OCI-LY7 (cell line): ENCODE measurements around the gene FAM171A2. TPM values are rescaled to one million over a fixed set of nuclear protein-coding genes. Genes with fewer than 3 reads are reported as not detected.
A peak's percentile ranks its signal among the peaks of the same experiment; 100 is the strongest.
"Not testable (repeated sequence)": the region's sequence is repeated elsewhere in the genome, so short reads cannot be mapped to it uniquely, and the experiment has no call there.

Experiments
- BruUV-seq: library from RNA; stranded (reverse); fragments of 400-500 nt; replicated peaks from 2 replicates; lab custom pipeline; 2021; lab: Mats Ljungman, UMichigan
- CTCF ChIA-PET: fragments of 300-600 bp; sonication (Branson Sonifier 250); formaldehyde crosslinking; loops from one replicate; lab custom pipeline; 2022; ENCODE audit warnings: antibody characterized with exemption; ENCODE audit not compliant: unreplicated experiment; lab: Charles Lee
- POLR2A ChIA-PET: fragments of 300-600 bp; sonication (Branson Sonifier 250); formaldehyde crosslinking; loops from one replicate; lab custom pipeline; 2022; ENCODE audit warnings: antibody characterized with exemption; lab: Charles Lee
- DNase-seq: peaks from one replicate; pipeline ENCODE4 v3.0.0-alpha.2; 2015; ENCODE audit warnings: low spot score
- H2AFZ ChIP-seq: fragments of 200-600 bp; sonication (generic), shearing (Covaris generic); 2 replicates; pipeline ENCODE4 v1.6.1; 2014; ENCODE audit warnings: mild to moderate bottlenecking, antibody characterized with exemption, low read length, moderate library complexity
- H3K27ac ChIP-seq: fragments of 200-600 bp; sonication (generic); 2 replicates; pipeline ENCODE4 v1.5.1; 2014; ENCODE audit warnings: mixed run types, low read depth, mild to moderate bottlenecking, moderate library complexity, low read length, inconsistent platforms; ENCODE audit not compliant: poor library complexity, severe bottlenecking
- H3K36me3 ChIP-seq: fragments of 200-600 bp; sonication (generic); 2 replicates; pipeline ENCODE4 v1.6.1; 2014; ENCODE audit warnings: mild to moderate bottlenecking, antibody characterized with exemption, low read length, moderate library complexity, mixed read lengths; ENCODE audit not compliant: insufficient read depth
- H3K4me1 ChIP-seq: fragments of 200-600 bp; sonication (generic); 2 replicates; pipeline ENCODE4 v1.5.1; 2014; ENCODE audit warnings: mild to moderate bottlenecking, low read length; ENCODE audit not compliant: insufficient read depth, poor library complexity, severe bottlenecking
- H3K4me2 ChIP-seq: fragments of 200-600 bp; sonication (generic); 2 replicates; pipeline ENCODE4 v1.6.1; 2014; ENCODE audit warnings: mild to moderate bottlenecking, low read length
- H3K4me3 ChIP-seq: fragments of 200-600 bp; sonication (generic); 2 replicates; pipeline ENCODE4 v1.5.1; 2014; ENCODE audit warnings: mild to moderate bottlenecking, low read depth, low read length; ENCODE audit not compliant: poor library complexity, severe bottlenecking
- H3K79me2 ChIP-seq: fragments of 200-600 bp; sonication (generic); 2 replicates; pipeline ENCODE4 v1.6.1; 2016; ENCODE audit warnings: low read depth, mild to moderate bottlenecking, low read length, moderate library complexity, mixed read lengths; ENCODE audit not compliant: insufficient read depth
- H3K9me2 ChIP-seq: fragments of 200-600 bp; sonication (generic); 2 replicates; pipeline ENCODE4 v1.6.1; 2016; ENCODE audit warnings: mild to moderate bottlenecking, low read length, mixed read lengths; ENCODE audit not compliant: insufficient read depth
- H3K9me3 ChIP-seq: fragments of 200-600 bp; sonication (generic); 2 replicates; pipeline ENCODE4 v1.6.1; 2014; ENCODE audit warnings: mild to moderate bottlenecking, mixed run types, low read length, mixed read lengths
- H4K20me1 ChIP-seq: fragments of 200-600 bp; sonication (generic); 2 replicates; pipeline ENCODE4 v1.6.1; 2014; ENCODE audit warnings: mild to moderate bottlenecking, antibody characterized with exemption, low read length, moderate library complexity, mixed read lengths; ENCODE audit not compliant: insufficient read depth
- EZH2phosphoT487 ChIP-seq: fragments of 200-600 bp; sonication (generic); IDR thresholded peaks from 2 replicates; pipeline ENCODE4 v1.6.1; 2018; ENCODE audit warnings: low read depth, borderline replicate concordance, mild to moderate bottlenecking, mixed run types, antibody characterized with exemption, low read length, moderate library complexity, mixed read lengths
- intact Hi-C: fragments of 100-400 bp; cut with micrococcal nuclease; formaldehyde crosslinking; loops from one replicate; pipeline ENCODE4 v1.10.0; 2022; ENCODE audit not compliant: unreplicated experiment
- total RNA-seq, 2 experiments: library from RNA; depleted of rRNA in 1 of 2; stranded (reverse); fragments of >200 nt in 1 of 2; shearing (Covaris generic) in 1 of 2; gene quantifications; 2 replicates each; pipeline ENCODE4 v1.2.3, GENCODE V29; 2014 to 2022
- TF ChIP-seq, protein P1 (sequence below): fragments of 200-600 bp; sonication (generic); conservative IDR thresholded peaks from 2 replicates; pipeline ENCODE4 v1.5.1; 2014; ENCODE audit warnings: mild to moderate bottlenecking, antibody characterized with exemption, low read length, moderate library complexity, mixed read lengths

Gene FAM171A2
- total RNA-seq, 2 experiments from 2014 or later, result 3.4 to 4.6 TPM

DNA sequence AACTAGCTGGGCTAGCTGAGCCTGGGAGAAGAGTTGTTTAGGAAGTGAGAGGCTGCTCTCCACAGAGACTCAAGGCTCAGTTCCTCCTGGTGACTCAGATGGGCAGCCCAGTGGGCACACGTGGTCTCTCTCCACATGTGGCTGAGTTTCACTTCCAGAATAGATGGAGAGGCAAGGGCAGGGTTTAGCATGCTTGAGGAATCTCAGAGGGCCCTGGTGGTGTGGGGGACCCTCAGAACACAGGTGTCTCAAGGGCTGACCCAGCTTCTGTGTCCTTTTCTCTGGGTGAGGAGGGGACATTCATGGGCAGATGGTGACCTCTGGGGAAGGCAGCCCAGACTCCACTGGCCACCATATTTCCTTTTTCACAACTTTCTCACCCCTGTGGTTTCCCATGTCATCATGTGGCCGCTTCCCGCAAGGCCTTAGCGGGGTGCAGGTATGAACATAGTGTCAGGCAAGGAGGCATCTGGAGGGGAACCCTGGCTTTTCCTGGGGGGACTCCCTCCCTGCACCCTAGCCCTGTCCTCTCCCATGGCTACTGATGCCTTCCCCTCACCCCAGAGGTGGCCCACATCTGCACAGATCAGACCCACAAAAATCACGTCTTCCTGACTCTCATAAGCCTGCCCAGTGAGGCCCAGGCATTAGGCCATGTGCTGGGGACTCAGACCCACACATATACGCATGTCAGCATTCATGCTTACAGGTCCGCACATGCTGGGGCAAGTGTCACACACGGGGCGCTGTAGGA lies 15.2 kb downstream of the FAM171A2 start:
- intact Hi-C loops, result loop anchor here (1.0 to 5.0 kb wide), 3 partner anchors 22 to 276 kb away; partner anchors contain the start of genes G6PC3 and HROB
- Histone ChIP-seq H3K4me2 (peak overlapping the region; percentile 97), H3K4me1 (peaks cover 63% of the 10 kb centered on the region)

DNA sequence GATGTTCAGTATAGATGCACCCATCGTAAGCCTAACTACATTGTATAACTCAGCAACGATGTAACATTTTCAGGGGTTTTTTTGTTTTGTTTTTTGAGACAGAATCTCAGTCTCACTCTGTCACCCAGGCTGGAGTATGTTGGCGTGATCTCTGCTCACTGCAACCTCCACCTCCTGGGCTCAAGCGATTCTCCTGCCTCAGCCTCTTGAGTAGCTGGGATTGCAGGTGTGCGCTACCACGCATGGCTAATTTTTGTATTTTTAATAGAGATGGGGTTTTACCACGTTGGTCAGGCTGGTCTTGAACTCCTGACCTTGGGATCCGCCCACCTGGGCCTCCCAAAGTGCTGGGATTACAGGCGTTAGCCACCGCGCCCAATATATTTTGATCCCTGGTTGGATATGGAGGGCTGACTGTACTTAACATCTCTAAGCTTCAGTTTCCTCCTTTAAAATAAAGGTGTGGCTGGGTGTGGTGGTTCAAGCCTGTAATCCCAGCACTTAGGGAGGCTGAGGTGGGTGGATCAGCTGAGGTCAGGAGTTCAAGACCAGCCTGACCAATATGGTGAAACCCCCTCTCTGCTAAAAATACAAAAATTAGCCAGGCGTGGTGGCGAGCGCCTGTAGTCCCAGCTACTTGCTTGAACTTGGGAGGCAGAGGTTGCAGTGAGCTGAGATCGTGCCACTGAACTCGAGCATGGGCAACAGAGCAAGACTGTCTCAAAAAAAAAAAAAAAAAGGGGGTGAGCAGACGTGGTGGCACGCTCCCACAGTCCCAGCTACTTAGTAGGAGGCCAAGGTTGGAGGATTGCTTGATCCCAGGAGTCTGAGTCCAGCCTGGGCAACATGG lies 16.2 kb downstream of the FAM171A2 start:
- not testable (repeated sequence) for BruUV-seq, H4K20me1 ChIP-seq, H3K9me3 ChIP-seq, H3K9me2 ChIP-seq, H2AFZ ChIP-seq
- Histone ChIP-seq H3K27ac (peak overlapping the region; percentile 90), H3K4me2 (peak overlapping the region; percentile 97), H3K4me3 (peak overlapping the region; percentile 91), H3K36me3 (peaks cover 36% of the 10 kb centered on the region), H3K4me1 (peaks cover 63% of the 10 kb centered on the region), H3K79me2 (peaks cover 24% of the 10 kb centered on the region; the same call in 1 of the 2 replicates)
- intact Hi-C loops, result loop anchor here (1.0 to 5.0 kb wide), 3 partner anchors 21 to 275 kb away; partner anchors contain the start of genes G6PC3 and HROB
- CTCF ChIA-PET, result interaction anchor here (0.9 to 1.0 kb wide), 3 partner anchors 14 to 21 kb away, joined by 3 read pairs; no protein-coding TSS in a partner anchor
- peak; percentile 64 for DNase-seq
- POLR2A ChIA-PET, result interaction anchor here (0.6 to 1.2 kb wide), 9 partner anchors 9 to 185 kb away, joined by 3 to 7 read pairs (median 4); partner anchors contain the start of gene FAM171A2

More for the DNA sequence above, 15.2 kb downstream of the FAM171A2 start:
- ChIA-PET POLR2A (interaction anchor here (0.6 to 1.2 kb wide), 5 partner anchors 10 to 184 kb away, joined by 3 to 7 read pairs (median 4); partner anchors contain the start of gene FAM171A2), CTCF (interaction anchor here (0.9 kb wide), 2 partner anchors 15 to 22 kb away, joined by 3 read pairs; no protein-coding TSS in a partner anchor)
- no TSS peak for BruUV-seq
- Histone ChIP-seq H3K79me2 (peaks cover 24% of the 10 kb centered on the region; the same call in 1 of the 2 replicates), H3K27ac (peak overlapping the region; percentile 90), H3K4me3 (peak overlapping the region; percentile 91), H4K20me1 (no peaks in the 10 kb centered on the region), H3K9me3 (no peaks in the 10 kb centered on the region), H3K36me3 (peaks cover 46% of the 10 kb centered on the region), H2AFZ (no peak overlapping the region), H3K9me2 (no peaks in the 10 kb centered on the region)
- TF ChIP-seq, protein P1, sequence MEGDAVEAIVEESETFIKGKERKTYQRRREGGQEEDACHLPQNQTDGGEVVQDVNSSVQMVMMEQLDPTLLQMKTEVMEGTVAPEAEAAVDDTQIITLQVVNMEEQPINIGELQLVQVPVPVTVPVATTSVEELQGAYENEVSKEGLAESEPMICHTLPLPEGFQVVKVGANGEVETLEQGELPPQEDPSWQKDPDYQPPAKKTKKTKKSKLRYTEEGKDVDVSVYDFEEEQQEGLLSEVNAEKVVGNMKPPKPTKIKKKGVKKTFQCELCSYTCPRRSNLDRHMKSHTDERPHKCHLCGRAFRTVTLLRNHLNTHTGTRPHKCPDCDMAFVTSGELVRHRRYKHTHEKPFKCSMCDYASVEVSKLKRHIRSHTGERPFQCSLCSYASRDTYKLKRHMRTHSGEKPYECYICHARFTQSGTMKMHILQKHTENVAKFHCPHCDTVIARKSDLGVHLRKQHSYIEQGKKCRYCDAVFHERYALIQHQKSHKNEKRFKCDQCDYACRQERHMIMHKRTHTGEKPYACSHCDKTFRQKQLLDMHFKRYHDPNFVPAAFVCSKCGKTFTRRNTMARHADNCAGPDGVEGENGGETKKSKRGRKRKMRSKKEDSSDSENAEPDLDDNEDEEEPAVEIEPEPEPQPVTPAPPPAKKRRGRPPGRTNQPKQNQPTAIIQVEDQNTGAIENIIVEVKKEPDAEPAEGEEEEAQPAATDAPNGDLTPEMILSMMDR, result no peak
- no peak for TF ChIP-seq EZH2phosphoT487
- peak; percentile 91 for DNase-seq
